ENCODE results near the gene ASB14. TPM values are rescaled to one million over a fixed set of nuclear protein-coding genes. Genes with fewer than 3 reads are reported as not detected.
"Not testable (repeated sequence)": the region's sequence is repeated elsewhere in the genome, so short reads cannot be mapped to it uniquely, and the experiment has no call there.

ASB14 gene
- 0.89 TPM for polyA plus RNA-seq (ENCODE audit: insufficient read length)

DNA sequence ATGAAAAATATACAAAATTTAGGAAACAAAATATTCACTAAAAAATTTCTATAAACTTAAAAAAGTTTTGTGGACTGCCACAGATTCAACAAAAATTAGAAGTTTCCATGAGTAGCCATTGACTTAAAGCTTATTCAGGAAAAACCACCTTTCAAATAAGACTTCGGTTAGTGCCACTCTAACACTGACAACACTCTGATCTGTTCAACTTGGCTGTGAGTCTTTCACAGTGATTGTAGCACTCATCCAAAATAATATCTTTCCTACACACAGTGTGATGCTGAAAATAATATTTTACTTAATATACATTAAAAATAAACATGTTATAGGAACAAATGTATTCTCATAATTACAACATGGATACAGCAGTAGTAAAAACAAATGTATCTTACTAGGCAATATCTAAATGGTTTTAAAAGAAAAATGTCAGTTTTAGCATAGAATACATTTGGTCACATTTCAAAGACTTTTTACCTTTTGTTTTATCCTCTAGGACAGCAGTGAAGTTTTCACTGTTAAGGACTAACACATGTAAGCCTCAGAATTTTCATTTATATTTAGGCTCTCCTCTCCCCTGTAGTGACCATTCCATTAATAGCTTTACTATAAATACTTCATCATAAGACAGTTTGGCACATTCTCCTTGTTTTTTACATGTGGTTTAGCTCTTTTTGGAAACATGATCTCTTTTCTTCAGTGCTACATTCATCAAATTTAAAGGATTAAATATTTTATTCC is at the start of gene ASB14:
TSS of gene ASB14 (minus strand) at position 527 of the 738 bp plus-strand sequence. CDS start 652 bp downstream, outside the sequence.
- no peak for DNase-seq (ENCODE audit: low read depth)

DNA sequence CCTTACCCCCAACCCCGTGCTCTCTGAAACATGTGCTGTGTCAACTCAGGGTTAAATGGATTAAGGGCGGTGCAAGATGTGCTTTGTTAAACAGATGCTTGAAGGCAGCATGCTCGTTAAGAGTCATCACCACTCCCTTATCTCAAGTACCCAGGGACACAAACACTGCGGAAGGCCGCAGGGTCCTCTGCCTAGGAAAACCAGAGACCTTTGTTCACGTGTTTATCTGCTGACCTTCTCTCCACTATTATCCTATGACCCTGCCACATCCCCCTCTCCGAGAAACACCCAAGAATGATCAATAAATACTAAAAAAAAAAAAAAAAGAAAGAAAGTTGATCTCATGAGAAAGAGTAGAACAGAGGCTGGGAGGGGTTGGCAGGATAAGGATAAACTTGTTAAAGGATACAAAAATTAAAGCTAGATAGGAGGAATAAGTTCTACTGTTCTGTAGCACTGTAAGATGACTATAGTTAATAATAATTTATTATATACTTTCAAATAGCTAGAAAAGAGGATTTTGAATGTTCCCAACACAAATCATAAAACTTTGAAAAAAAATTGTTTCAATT is 46.7 kb upstream of the ASB14 start:
- not testable (repeated sequence) for DNase-seq (ENCODE audit: low read depth)

- DNase-seq (ENCODE audit: low read depth): not testable (repeated sequence)
Observed at GRCh38 chr3:57338272-57339070, 46.0 kb upstream of the ASB14 start.

GRCh38 chr3:57335283-57335938 is 42.9 kb upstream of the ASB14 start:
- no peak for DNase-seq (ENCODE audit: low read depth)

GRCh38 chr3:57331078-57331610 is 38.7 kb upstream of the ASB14 start:
- no peak for DNase-seq (ENCODE audit: low read depth)

DNA sequence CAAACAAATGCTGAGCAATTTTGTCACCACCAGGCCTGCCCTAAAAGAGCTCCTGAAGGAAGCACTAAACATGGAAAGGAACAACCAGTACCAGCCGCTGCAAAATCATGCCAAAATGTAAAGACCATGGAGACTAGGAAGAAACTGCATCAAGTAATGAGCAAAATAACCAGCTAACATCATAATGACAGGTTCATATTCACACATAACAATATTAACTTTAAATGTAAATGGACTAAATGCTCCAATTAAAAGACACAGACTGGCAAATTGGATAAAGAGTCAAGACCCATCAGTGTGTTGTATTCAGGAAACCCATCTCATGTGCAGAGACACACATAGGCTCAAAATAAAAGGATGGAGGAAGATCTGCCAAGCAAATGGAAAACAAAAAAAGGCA is 34.0 kb upstream of the ASB14 start:
- not testable (repeated sequence) for DNase-seq (ENCODE audit: low read depth)

DNA sequence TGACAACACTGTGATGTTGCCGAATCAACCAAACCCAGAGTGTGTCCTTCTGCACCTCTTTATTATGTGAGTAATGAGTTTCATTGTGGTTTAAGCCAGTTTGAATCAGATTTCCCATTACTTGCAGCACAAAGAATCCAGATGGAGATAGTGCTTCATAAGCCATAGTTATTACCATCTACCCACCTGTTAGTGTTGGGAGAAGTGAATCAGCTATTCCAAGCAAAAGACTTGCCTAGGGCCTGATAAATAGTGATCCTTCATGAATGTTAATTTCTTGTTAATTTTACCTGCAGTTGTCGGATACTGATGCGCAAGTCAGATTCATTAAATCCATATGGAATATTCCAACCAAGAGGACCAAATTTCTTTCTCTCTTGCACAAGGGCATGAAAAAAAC is 21.7 kb upstream of the ASB14 start:
- no peak for DNase-seq (ENCODE audit: low read depth)

- DNase-seq (ENCODE audit: low read depth): no peak
Observed at GRCh38 chr3:57309769-57310360, 17.4 kb upstream of the ASB14 start.

DNA sequence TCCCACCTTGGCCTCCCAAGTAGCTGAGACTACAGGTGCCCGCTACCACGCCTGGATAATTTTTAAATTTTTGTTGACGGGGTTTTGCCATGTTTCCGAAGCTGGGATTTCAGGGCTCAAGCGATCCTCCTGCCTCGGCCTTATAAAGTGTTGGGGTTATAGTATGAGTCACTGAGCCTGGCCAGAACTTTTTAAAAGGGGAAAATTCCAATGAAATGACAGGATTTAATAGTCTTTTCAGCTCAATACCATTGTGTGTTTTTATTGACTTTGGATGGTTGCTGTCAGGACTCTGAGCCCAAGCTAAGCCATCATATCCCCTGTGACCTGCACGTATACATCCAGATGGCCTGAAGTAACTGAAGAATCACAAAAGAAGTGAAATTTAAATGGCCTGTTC is 11.0 kb upstream of the ASB14 start:
- DNase-seq (ENCODE audit: low read depth): not testable (repeated sequence)

- no peak for DNase-seq (ENCODE audit: low read depth)
Observed at GRCh38 chr3:57298041-57298440, 5.6 kb upstream of the ASB14 start.

GRCh38 chr3:57292897-57293526 is 527 bp upstream of the ASB14 start:
- DNase-seq (ENCODE audit: low read depth): no peak

GRCh38 chr3:57288403-57288802 is 4.1 kb downstream of the ASB14 start:
- DNase-seq (ENCODE audit: low read depth): no peak

DNA sequence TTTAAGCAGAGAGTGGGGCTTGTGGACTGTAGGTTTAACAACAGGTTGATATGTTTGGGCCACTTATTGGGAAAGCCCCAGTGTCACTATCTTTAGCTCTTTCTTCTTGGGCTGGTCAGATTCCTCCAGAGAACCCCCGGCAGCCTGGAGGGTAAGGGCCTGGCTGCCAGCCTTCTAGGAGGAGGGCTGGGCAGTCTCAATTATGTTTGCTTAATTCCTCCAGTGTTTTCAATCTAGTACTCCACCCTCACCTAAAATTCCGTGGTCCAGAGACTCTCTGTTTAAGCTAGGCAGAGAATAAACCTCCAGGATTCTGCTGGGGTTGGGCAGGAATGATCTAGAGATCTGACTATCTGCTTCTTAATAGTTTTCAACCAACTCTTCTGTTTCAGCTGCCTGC is 5.3 kb downstream of the ASB14 start:
- no peak for DNase-seq (ENCODE audit: low read depth)

DNA sequence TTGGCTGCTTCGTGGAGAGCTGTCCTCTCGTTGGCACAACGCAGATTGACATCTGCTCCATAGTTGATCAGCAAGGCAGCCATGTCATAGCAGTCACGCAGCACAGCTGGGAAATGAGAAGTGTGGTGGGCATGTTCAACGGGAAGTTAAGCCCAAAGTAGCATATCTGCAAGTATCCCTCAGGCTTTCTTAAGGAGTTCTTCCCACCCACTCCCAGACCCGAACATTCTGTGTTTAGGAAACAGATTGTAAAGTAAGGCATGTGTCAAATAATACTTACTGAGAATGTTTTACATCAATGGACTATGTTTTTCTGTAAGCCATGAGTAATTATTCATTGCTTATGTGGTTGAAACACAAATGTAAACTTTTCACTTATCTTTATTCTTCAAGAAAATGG is 9.2 kb downstream of the ASB14 start:
- no peak for DNase-seq (ENCODE audit: low read depth)

GRCh38 chr3:57281715-57282114 is 10.8 kb downstream of the ASB14 start:
- DNase-seq (ENCODE audit: low read depth): no peak

- DNase-seq (ENCODE audit: low read depth): no peak
Observed at GRCh38 chr3:57279685-57280084, 12.8 kb downstream of the ASB14 start.

DNA sequence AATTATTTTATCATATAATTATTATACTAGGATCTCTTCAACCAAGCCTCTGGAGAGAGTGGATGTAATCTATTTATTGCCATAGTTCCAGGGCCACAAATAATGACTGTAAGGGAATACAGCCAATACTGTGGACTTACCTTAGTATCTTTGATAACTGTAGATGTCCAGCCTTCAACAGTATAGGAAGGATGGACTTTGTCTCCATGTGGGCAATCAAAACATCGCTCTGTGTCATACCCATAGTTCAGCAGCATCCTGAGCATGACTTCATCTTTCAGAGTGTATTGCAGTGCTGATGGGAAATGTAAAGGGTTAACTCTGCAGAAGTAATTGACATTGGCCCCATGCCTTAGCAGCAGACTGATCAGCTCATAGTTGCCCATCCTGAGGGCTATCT is 14.2 kb downstream of the ASB14 start:
- no peak for DNase-seq (ENCODE audit: low read depth)

GRCh38 chr3:57275393-57275792 is 17.1 kb downstream of the ASB14 start:
- no peak for DNase-seq (ENCODE audit: low read depth)

DNA sequence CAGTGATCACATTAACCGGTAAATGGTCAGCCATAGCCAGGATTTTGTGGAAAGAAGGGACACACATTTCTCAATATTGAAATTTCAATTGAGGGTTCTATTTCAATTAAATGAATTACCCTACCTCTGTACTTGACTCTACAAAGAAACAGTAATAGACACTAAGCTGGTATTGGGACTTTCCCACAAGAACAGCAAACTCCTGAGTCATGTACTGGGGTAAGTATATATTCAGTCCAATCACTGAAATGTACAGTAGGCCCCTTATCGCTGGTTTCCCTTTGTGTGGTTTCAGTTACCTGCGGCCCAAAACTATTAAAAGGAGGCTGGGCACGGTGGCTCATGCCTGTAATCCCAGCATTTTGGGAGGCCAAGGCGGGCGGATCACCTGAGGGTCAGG is 17.6 kb downstream of the ASB14 start:
- no peak for DNase-seq (ENCODE audit: low read depth)

- no peak for DNase-seq (ENCODE audit: low read depth)
Observed at GRCh38 chr3:57268416-57268815, 24.1 kb downstream of the ASB14 start.

DNA sequence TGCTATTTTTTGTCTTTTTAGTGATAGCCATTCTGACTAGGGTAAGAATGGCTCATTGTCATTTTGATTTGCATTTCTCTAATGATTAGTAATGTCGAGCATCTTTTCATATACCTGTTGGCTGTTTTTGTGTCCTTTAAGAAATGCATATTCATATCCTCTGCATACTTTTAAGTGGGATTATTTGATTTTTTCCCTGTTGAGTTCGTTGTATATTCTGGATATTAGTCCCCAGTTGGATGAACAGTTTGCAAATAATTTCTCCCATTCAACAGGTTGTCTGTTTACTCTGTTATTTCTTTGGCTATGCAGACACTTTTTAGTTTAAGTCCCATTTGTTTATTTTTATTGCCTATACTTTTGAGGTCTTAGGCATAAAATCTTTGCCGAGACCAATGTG is 30.6 kb downstream of the ASB14 start:
- DNase-seq (ENCODE audit: low read depth): no peak
